Measurements from ENCODE around the gene TMEM87A. TPM values are rescaled to one million over a fixed set of nuclear protein-coding genes. Genes with fewer than 3 reads are reported as not detected.
A peak's percentile ranks its signal among the peaks of the same experiment; 100 is the strongest.

Gene TMEM87A
- total RNA-seq (2014; rRNA removed; shearing (Covaris generic)) (38.8 and 43.5 TPM in 2 replicates), polyA plus RNA-seq (2016; fragmentation: Nextera tagmentation; extraction: Ambion mirVana) (41.8 and 42.0 TPM in 2 replicates)
- long read RNA-seq, transcript TMEM87A-202 (20 exons, 3,109 nt): major isoform, 27 of 43 reads
- long read RNA-seq, partial matches to known transcripts: 5 of 43 reads
- long read RNA-seq, other reads (novel, unspliced or antisense): 10 of 43 reads

- Mint-ChIP-seq H3K4me1 (peaks cover 28% of the 10 kb centered on the region; the same call in 2 of the 3 replicates), H3K27ac (peak within 1 kb of the TSS; percentile 99), H3K4me3 (peak within 1 kb of the TSS; percentile 99), H3K36me3 (ENCODE audit: low read depth) (peaks cover 16% of the 10 kb centered on the region; the same call in 2 of the 3 replicates), H3K9me3 (no peaks in the 10 kb centered on the region), H3K27me3 (ENCODE audit: insufficient read depth, low read depth, poor library complexity) (peaks cover 2% of the 10 kb centered on the region)
- H3F3A ChIP-seq (replicated peaks; ENCODE audit: low read depth): no peaks in the 10 kb centered on the region
- H3K4me1 ChIP-seq (ENCODE audit: insufficient read depth): peaks cover 22% of the 10 kb centered on the region; the same call in 1 of the 2 replicates
- ATAC-seq (peak; percentile 95), DNase-seq (ENCODE audit: low spot score) (peak; percentile 99)
- no peaks in the 10 kb centered on the region for H3K27me3 ChIP-seq (ENCODE audit: insufficient read depth)
- peak within 1 kb of the TSS; percentile 93 for H3K27ac ChIP-seq (ENCODE audit: low read depth)
- peak within 1 kb of the TSS; percentile 86 for H3K4me2 ChIP-seq
- peak; percentile 60 for TF ChIP-seq ETS1 (IDR thresholded peaks at IDR 0.05)
- TF ChIP-seq, protein P1, sequence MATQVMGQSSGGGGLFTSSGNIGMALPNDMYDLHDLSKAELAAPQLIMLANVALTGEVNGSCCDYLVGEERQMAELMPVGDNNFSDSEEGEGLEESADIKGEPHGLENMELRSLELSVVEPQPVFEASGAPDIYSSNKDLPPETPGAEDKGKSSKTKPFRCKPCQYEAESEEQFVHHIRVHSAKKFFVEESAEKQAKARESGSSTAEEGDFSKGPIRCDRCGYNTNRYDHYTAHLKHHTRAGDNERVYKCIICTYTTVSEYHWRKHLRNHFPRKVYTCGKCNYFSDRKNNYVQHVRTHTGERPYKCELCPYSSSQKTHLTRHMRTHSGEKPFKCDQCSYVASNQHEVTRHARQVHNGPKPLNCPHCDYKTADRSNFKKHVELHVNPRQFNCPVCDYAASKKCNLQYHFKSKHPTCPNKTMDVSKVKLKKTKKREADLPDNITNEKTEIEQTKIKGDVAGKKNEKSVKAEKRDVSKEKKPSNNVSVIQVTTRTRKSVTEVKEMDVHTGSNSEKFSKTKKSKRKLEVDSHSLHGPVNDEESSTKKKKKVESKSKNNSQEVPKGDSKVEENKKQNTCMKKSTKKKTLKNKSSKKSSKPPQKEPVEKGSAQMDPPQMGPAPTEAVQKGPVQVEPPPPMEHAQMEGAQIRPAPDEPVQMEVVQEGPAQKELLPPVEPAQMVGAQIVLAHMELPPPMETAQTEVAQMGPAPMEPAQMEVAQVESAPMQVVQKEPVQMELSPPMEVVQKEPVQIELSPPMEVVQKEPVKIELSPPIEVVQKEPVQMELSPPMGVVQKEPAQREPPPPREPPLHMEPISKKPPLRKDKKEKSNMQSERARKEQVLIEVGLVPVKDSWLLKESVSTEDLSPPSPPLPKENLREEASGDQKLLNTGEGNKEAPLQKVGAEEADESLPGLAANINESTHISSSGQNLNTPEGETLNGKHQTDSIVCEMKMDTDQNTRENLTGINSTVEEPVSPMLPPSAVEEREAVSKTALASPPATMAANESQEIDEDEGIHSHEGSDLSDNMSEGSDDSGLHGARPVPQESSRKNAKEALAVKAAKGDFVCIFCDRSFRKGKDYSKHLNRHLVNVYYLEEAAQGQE (IDR thresholded peaks at IDR 0.05; ENCODE audit: unreplicated experiment): no peak
- peak; percentile 49; the same call in 1 of the 2 replicates for TF ChIP-seq CREB1 (CRISPR knock-in tag; IDR thresholded peaks at IDR 0.05; ENCODE audit: low read depth)
- TF ChIP-seq POLR2AphosphoS5 (IDR thresholded peaks at IDR 0.05; ENCODE audit: low read depth): peak; percentile 82
- H2AFZ ChIP-seq: peak within 1 kb of the TSS; percentile 28
- H3K79me2 ChIP-seq (replicated peaks; ENCODE audit: insufficient read depth): peaks cover 47% of the 10 kb centered on the region
- H4K20me1 ChIP-seq (replicated peaks; ENCODE audit: insufficient read depth): no peaks in the 10 kb centered on the region; the same call in 1 of the 2 replicates
- no peaks in the 10 kb centered on the region for H3K9me2 ChIP-seq (ENCODE audit: insufficient read depth)
- H3K4me3 ChIP-seq: peak within 1 kb of the TSS; percentile 78
- no peaks in the 10 kb centered on the region for H3K36me3 ChIP-seq (ENCODE audit: insufficient read depth)
Measured at GRCh38 chr15:42272939-42273899, at the start of gene TMEM87A, which contains the start of gene GANC. TMEM87A (minus strand) TSS chr15:42273433; CDS start chr15:42273398, 35 bp downstream. GANC (plus strand) TSS chr15:42273201; CDS start chr15:42274482, 1,281 bp downstream.

DNA sequence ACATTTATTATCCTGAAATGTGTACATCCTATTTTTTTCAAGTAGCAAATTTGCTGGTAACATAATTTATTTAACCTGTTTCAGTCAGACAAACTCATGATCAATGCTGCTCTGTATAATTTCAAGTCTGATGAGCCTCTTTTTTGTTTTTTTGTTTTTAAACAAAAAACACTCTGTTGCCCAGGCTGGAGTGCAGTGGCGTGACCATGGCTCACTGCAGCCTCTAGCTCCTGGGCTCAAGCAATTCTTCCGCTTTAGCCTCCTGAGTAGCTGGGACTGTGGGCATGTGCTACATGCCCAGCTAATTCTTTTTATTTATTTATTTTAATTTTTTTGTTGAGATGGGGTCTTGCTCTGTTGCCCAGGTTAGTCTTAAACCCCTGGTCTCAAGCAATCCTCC is 46.0 kb upstream of the TMEM87A start:
- Histone ChIP-seq H3K36me3 (ENCODE audit: insufficient read depth) (no peaks in the 10 kb centered on the region), H2AFZ (no peak overlapping the region), H4K20me1 (replicated peaks; ENCODE audit: insufficient read depth) (no peaks in the 10 kb centered on the region), H3K27ac (ENCODE audit: low read depth) (no peak overlapping the region), H3F3A (replicated peaks; ENCODE audit: low read depth) (no peaks in the 10 kb centered on the region), H3K4me3 (no peak overlapping the region), H3K79me2 (replicated peaks; ENCODE audit: insufficient read depth) (no peaks in the 10 kb centered on the region), H3K4me2 (no peak overlapping the region), H3K9me2 (ENCODE audit: insufficient read depth) (no peaks in the 10 kb centered on the region), H3K4me1 (ENCODE audit: insufficient read depth) (no peaks in the 10 kb centered on the region), H3K27me3 (ENCODE audit: insufficient read depth) (no peaks in the 10 kb centered on the region)
- Mint-ChIP-seq H3K9me3 (no peaks in the 10 kb centered on the region), H3K4me1 (peaks cover 4% of the 10 kb centered on the region; the same call in 2 of the 3 replicates), H3K27me3 (ENCODE audit: insufficient read depth, low read depth, poor library complexity) (no peaks in the 10 kb centered on the region), H3K4me3 (no peak overlapping the region), H3K36me3 (ENCODE audit: low read depth) (no peaks in the 10 kb centered on the region), H3K27ac (no peak overlapping the region)
- no peak for ATAC-seq
- DNase-seq (ENCODE audit: low spot score): no peak
- TF ChIP-seq, protein P2, sequence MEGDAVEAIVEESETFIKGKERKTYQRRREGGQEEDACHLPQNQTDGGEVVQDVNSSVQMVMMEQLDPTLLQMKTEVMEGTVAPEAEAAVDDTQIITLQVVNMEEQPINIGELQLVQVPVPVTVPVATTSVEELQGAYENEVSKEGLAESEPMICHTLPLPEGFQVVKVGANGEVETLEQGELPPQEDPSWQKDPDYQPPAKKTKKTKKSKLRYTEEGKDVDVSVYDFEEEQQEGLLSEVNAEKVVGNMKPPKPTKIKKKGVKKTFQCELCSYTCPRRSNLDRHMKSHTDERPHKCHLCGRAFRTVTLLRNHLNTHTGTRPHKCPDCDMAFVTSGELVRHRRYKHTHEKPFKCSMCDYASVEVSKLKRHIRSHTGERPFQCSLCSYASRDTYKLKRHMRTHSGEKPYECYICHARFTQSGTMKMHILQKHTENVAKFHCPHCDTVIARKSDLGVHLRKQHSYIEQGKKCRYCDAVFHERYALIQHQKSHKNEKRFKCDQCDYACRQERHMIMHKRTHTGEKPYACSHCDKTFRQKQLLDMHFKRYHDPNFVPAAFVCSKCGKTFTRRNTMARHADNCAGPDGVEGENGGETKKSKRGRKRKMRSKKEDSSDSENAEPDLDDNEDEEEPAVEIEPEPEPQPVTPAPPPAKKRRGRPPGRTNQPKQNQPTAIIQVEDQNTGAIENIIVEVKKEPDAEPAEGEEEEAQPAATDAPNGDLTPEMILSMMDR (conservative IDR thresholded peaks at IDR 0.05; ENCODE audit: low read depth in 2 of 2): no peak
- no peak for TF ChIP-seq CREB1 (CRISPR knock-in tag; IDR thresholded peaks at IDR 0.05; ENCODE audit: low read depth)
- TF ChIP-seq STAT1 (IDR thresholded peaks at IDR 0.05; ENCODE audit: unreplicated experiment): no peak
- no peak for TF ChIP-seq ZNF331 (CRISPR knock-in tag; IDR thresholded peaks at IDR 0.05; ENCODE audit: low read depth)
- no peak for TF ChIP-seq JUNB (IDR thresholded peaks at IDR 0.05; ENCODE audit: unreplicated experiment)
- TF ChIP-seq EZH2 (IDR thresholded peaks at IDR 0.05; ENCODE audit: low read depth, unreplicated experiment): no peak
- TF ChIP-seq ETS1 (IDR thresholded peaks at IDR 0.05): no peak
